Activated CD8-positive, alpha-beta T cell treated with anti-CD3 and anti-CD28 coated beads, Interleukin-2, amount 10 ng/mL, durations not matched to agents 7 days and 5 days (primary cell): ENCODE results near the gene USP3. TPM values are rescaled to one million over a fixed set of nuclear protein-coding genes. Genes with fewer than 3 reads are reported as not detected.

Experiments
- ATAC-seq: fragments of 150-1000 bp; cut with Tn5 transposase; one replicate; pipeline ENCODE4 v1.10.0; 2021; ENCODE audit warnings: moderate library complexity
- CTCF ChIA-PET: fragments of 350-600 bp; sonication (Branson Sonifier 250); formaldehyde crosslinking; loops from one replicate; lab custom pipeline; 2021; ENCODE audit warnings: antibody characterized with exemption; lab: Charles Lee
- POLR2A ChIA-PET: fragments of 350-600 bp; sonication (Branson Sonifier 250); formaldehyde crosslinking; loops from one replicate; lab custom pipeline; 2021; ENCODE audit warnings: antibody characterized with exemption; lab: Charles Lee
- DNase-seq: peaks from one replicate; pipeline ENCODE4 v3.0.0-alpha.2; 2020
- H3K27ac Mint-ChIP-seq: one replicate; pipeline ENCODE4 v1.8.0; 2021; ENCODE audit warnings: mild to moderate bottlenecking, mixed read lengths
- H3K27me3 Mint-ChIP-seq: one replicate; pipeline ENCODE4 v1.8.0; 2021; ENCODE audit warnings: low read depth, mixed read lengths
- H3K36me3 Mint-ChIP-seq: one replicate; pipeline ENCODE4 v1.8.0; 2021; ENCODE audit warnings: low read depth, mixed read lengths
- H3K4me1 Mint-ChIP-seq: one replicate; pipeline ENCODE4 v1.8.0; 2021; ENCODE audit warnings: low read depth, mixed read lengths
- H3K4me3 Mint-ChIP-seq: one replicate; pipeline ENCODE4 v1.8.0; 2021; ENCODE audit warnings: mild to moderate bottlenecking, mixed read lengths
- H3K9me3 Mint-ChIP-seq: one replicate; pipeline ENCODE4 v1.8.0; 2022; ENCODE audit warnings: mixed read lengths; ENCODE audit not compliant: insufficient read depth
- total RNA-seq, 2 experiments: library from RNA; stranded (reverse); gene quantifications; one replicate each; pipeline ENCODE4 v1.2.3, GENCODE V29; 2021

Gene USP3
- total RNA-seq, 2 experiments from 2014 or later: 48.3 to 49.1 TPM

- no peak for DNase-seq
- Mint-ChIP-seq H3K36me3 (peaks cover 37% of the 10 kb centered on the region), H3K9me3 (no peaks in the 10 kb centered on the region), H3K27me3 (no peaks in the 10 kb centered on the region), H3K4me1 (peaks cover 23% of the 10 kb centered on the region), H3K27ac (no peak overlapping the region), H3K4me3 (no peak overlapping the region)
- ChIA-PET CTCF (interaction anchor here (0.7 to 2.0 kb wide), 12 partner anchors 8 to 506 kb away, joined by 3 to 10 read pairs (median 4); no protein-coding TSS in a partner anchor), POLR2A (interaction anchor here (0.9 kb wide), 1 partner anchor 48 kb away, joined by 3 read pairs; no protein-coding TSS in a partner anchor)
- no peak for ATAC-seq
These were observed 49.0 kb downstream of the USP3 start for GRCh38 chr15:63553388-63553791.

- H3K27me3 Mint-ChIP-seq: no peaks in the 10 kb centered on the region
- H3K27ac Mint-ChIP-seq: no peak overlapping the region
- ATAC-seq (no peak), DNase-seq (no peak)
- peaks cover 44% of the 10 kb centered on the region for H3K36me3 Mint-ChIP-seq
- CTCF ChIA-PET: interaction anchor here (1.0 to 2.0 kb wide), 5 partner anchors 9 to 88 kb away, joined by 3 to 10 read pairs (median 8); no protein-coding TSS in a partner anchor
- POLR2A ChIA-PET: no interaction called here
- no peaks in the 10 kb centered on the region for H3K9me3 Mint-ChIP-seq
- no peak overlapping the region for H3K4me3 Mint-ChIP-seq
- H3K4me1 Mint-ChIP-seq: peaks cover 23% of the 10 kb centered on the region
These were observed 50.0 kb downstream of the USP3 start for GRCh38 chr15:63554337-63554927.

- H3K27me3 Mint-ChIP-seq: no peaks in the 10 kb centered on the region
- ChIA-PET POLR2A (no interaction called here), CTCF (interaction anchor here (1.9 kb wide), 1 partner anchor 512 kb away, joined by 4 read pairs; no protein-coding TSS in a partner anchor)
- H3K27ac Mint-ChIP-seq: no peak overlapping the region
- DNase-seq (no peak), ATAC-seq (no peak)
- no peak overlapping the region for H3K4me3 Mint-ChIP-seq
- H3K4me1 Mint-ChIP-seq: peaks cover 23% of the 10 kb centered on the region
- H3K9me3 Mint-ChIP-seq: no peaks in the 10 kb centered on the region
- H3K36me3 Mint-ChIP-seq: peaks cover 48% of the 10 kb centered on the region
These were observed 51.1 kb downstream of the USP3 start for GRCh38 chr15:63555507-63555906.

- peaks cover 55% of the 10 kb centered on the region for H3K36me3 Mint-ChIP-seq
- ChIA-PET CTCF (interaction anchor here (1.3 to 1.9 kb wide), 2 partner anchors 490 to 511 kb away, joined by 3 to 4 read pairs; partner anchors contain the start of gene DAPK2), POLR2A (no interaction called here)
These were observed 51.9 kb downstream of the USP3 start for GRCh38 chr15:63556246-63556645.

GRCh38 chr15:63556736-63557135, 52.3 kb downstream of the USP3 start:
- peaks cover 23% of the 10 kb centered on the region for H3K4me1 Mint-ChIP-seq
- no peak overlapping the region for H3K27ac Mint-ChIP-seq
- H3K4me3 Mint-ChIP-seq: no peak overlapping the region
- peaks cover 59% of the 10 kb centered on the region for H3K36me3 Mint-ChIP-seq
- ChIA-PET CTCF (interaction anchor here (1.3 to 1.9 kb wide), 2 partner anchors 490 to 511 kb away, joined by 3 to 4 read pairs; partner anchors contain the start of gene DAPK2), POLR2A (no interaction called here)
- no peak for ATAC-seq
- no peaks in the 10 kb centered on the region for H3K27me3 Mint-ChIP-seq
- H3K9me3 Mint-ChIP-seq: no peaks in the 10 kb centered on the region
- DNase-seq: no peak

More at GRCh38 chr15:63556246-63556645, 51.9 kb downstream of the USP3 start:
- Mint-ChIP-seq H3K4me1 (peaks cover 23% of the 10 kb centered on the region), H3K27me3 (no peaks in the 10 kb centered on the region), H3K9me3 (no peaks in the 10 kb centered on the region), H3K4me3 (no peak overlapping the region), H3K27ac (no peak overlapping the region)
- ATAC-seq (no peak), DNase-seq (no peak)

- no peaks in the 10 kb centered on the region for H3K27me3 Mint-ChIP-seq
- DNase-seq (no peak), ATAC-seq (no peak)
- peaks cover 56% of the 10 kb centered on the region for H3K36me3 Mint-ChIP-seq
- CTCF ChIA-PET: interaction anchor here (1.0 to 1.6 kb wide), 2 partner anchors 10 to 27 kb away, joined by 4 to 5 read pairs; no protein-coding TSS in a partner anchor
- no peak overlapping the region for H3K27ac Mint-ChIP-seq
- H3K4me3 Mint-ChIP-seq: no peak overlapping the region
- H3K4me1 Mint-ChIP-seq: peaks cover 7% of the 10 kb centered on the region
- H3K9me3 Mint-ChIP-seq: no peaks in the 10 kb centered on the region
- POLR2A ChIA-PET: no interaction called here
These were observed 55.4 kb downstream of the USP3 start for GRCh38 chr15:63559753-63560152.

- DNase-seq: no peak
- no peak for ATAC-seq
- Mint-ChIP-seq H3K4me1 (no peaks in the 10 kb centered on the region), H3K36me3 (peaks cover 58% of the 10 kb centered on the region), H3K27me3 (no peaks in the 10 kb centered on the region), H3K4me3 (no peak overlapping the region), H3K27ac (no peak overlapping the region), H3K9me3 (no peaks in the 10 kb centered on the region)
- ChIA-PET CTCF (interaction anchor here (1.0 to 1.6 kb wide), 2 partner anchors 49 to 95 kb away, joined by 3 to 4 read pairs; no protein-coding TSS in a partner anchor), POLR2A (interaction anchor here (1.0 kb wide), 1 partner anchor 16 kb away, joined by 3 read pairs; no protein-coding TSS in a partner anchor)
These were observed 56.5 kb downstream of the USP3 start for GRCh38 chr15:63560741-63561448.

- no peak for DNase-seq
- no peak overlapping the region for H3K4me3 Mint-ChIP-seq
- no peaks in the 10 kb centered on the region for H3K9me3 Mint-ChIP-seq
- no peaks in the 10 kb centered on the region for H3K4me1 Mint-ChIP-seq
- ChIA-PET CTCF (interaction anchor here (1.2 to 1.3 kb wide), 2 partner anchors 77 to 504 kb away, joined by 4 read pairs; no protein-coding TSS in a partner anchor), POLR2A (interaction anchor here (1.5 kb wide), 1 partner anchor 36 kb away, joined by 4 read pairs; no protein-coding TSS in a partner anchor)
- H3K36me3 Mint-ChIP-seq: peaks cover 51% of the 10 kb centered on the region
- ATAC-seq: no peak
- no peak overlapping the region for H3K27ac Mint-ChIP-seq
- no peaks in the 10 kb centered on the region for H3K27me3 Mint-ChIP-seq
These were observed 59.7 kb downstream of the USP3 start for GRCh38 chr15:63564093-63564492.

GRCh38 chr15:63565536-63566186, 61.3 kb downstream of the USP3 start:
- Mint-ChIP-seq H3K4me3 (no peak overlapping the region), H3K4me1 (no peaks in the 10 kb centered on the region), H3K36me3 (peaks cover 50% of the 10 kb centered on the region), H3K9me3 (no peaks in the 10 kb centered on the region), H3K27me3 (no peaks in the 10 kb centered on the region), H3K27ac (no peak overlapping the region)
- ChIA-PET POLR2A (interaction anchor here (1.5 kb wide), 1 partner anchor 34 kb away, joined by 4 read pairs; no protein-coding TSS in a partner anchor), CTCF (no interaction called here)
- DNase-seq (no peak), ATAC-seq (no peak)

- ChIA-PET CTCF (interaction anchor here (0.9 to 1.2 kb wide), 5 partner anchors 27 to 281 kb away, joined by 3 to 5 read pairs (median 3); no protein-coding TSS in a partner anchor), POLR2A (no interaction called here)
- no peak for ATAC-seq
- Mint-ChIP-seq H3K4me3 (no peak overlapping the region), H3K27me3 (no peaks in the 10 kb centered on the region), H3K36me3 (peaks cover 49% of the 10 kb centered on the region), H3K9me3 (no peaks in the 10 kb centered on the region), H3K4me1 (no peaks in the 10 kb centered on the region), H3K27ac (no peak overlapping the region)
- DNase-seq: no peak
These were observed 68.5 kb downstream of the USP3 start for GRCh38 chr15:63572749-63573464.

- Mint-ChIP-seq H3K36me3 (peaks cover 45% of the 10 kb centered on the region), H3K4me3 (no peak overlapping the region), H3K9me3 (no peaks in the 10 kb centered on the region), H3K27me3 (no peaks in the 10 kb centered on the region), H3K27ac (no peak overlapping the region), H3K4me1 (no peaks in the 10 kb centered on the region)
- ATAC-seq (no peak), DNase-seq (no peak)
- CTCF ChIA-PET: interaction anchor here (1.1 to 1.2 kb wide), 2 partner anchors 29 to 109 kb away, joined by 3 read pairs; no protein-coding TSS in a partner anchor
- POLR2A ChIA-PET: no interaction called here
These were observed 69.1 kb downstream of the USP3 start for GRCh38 chr15:63573533-63573932.
